Coronary artery (tissue), 2 donors: ENCODE measurements around the gene TSPAN17.

Experiments used
- DNase-seq: peaks from one replicate; pipeline ENCODE4 v3.0.0-alpha.2; 2017; ENCODE audit warnings: low spot score
- H3K27ac ChIP-seq, 2 donors: fragments of 200-600 bp; sonication (generic); one replicate each; pipeline ENCODE4 v1.5.1; 2016 to 2019
- H3K4me3 ChIP-seq: fragments of 200-600 bp; sonication (generic); 2 replicates; pipeline ENCODE4 v1.5.1; 2016; ENCODE audit warnings: mild to moderate bottlenecking, moderate library complexity
- TF ChIP-seq, protein P1 (sequence below): fragments of 200-600 bp; sonication (generic); IDR thresholded peaks from one replicate; pipeline ENCODE4 v1.5.1; 2019; ENCODE audit warnings: antibody characterized with exemption

Gene TSPAN17

GRCh38 chr5:176665517-176665916 lies 18.2 kb downstream of the TSPAN17 start:
- DNase-seq, result no peak
- TF ChIP-seq, protein P1, sequence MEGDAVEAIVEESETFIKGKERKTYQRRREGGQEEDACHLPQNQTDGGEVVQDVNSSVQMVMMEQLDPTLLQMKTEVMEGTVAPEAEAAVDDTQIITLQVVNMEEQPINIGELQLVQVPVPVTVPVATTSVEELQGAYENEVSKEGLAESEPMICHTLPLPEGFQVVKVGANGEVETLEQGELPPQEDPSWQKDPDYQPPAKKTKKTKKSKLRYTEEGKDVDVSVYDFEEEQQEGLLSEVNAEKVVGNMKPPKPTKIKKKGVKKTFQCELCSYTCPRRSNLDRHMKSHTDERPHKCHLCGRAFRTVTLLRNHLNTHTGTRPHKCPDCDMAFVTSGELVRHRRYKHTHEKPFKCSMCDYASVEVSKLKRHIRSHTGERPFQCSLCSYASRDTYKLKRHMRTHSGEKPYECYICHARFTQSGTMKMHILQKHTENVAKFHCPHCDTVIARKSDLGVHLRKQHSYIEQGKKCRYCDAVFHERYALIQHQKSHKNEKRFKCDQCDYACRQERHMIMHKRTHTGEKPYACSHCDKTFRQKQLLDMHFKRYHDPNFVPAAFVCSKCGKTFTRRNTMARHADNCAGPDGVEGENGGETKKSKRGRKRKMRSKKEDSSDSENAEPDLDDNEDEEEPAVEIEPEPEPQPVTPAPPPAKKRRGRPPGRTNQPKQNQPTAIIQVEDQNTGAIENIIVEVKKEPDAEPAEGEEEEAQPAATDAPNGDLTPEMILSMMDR, result no peak
- no peak overlapping the region for H3K27ac ChIP-seq
- no peak overlapping the region for H3K4me3 ChIP-seq

DNA sequence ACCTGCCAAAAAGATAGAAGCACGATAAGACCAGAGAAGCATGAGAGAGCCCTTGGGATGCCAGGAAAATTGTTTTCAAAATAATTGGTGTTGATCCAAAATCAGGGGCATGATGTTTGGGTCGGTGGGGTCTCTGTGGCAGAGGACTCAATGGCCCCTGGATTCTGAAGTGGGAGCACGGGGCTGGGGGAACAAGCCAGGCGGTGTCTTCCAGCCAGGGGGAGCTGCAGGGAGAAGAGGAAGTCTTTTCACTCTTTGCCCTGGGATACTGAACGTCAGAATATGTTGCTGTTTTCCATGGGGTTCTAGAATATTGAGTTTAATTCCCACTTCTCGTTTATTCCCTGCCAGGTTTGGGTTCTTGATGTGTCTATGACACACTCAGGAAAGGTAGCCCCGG lies 20.4 kb downstream of the TSPAN17 start:
- H3K4me3 ChIP-seq, result no peak overlapping the region
- TF ChIP-seq, protein P1, result no peak
- no peak for DNase-seq
- no peak overlapping the region for H3K27ac ChIP-seq

DNA sequence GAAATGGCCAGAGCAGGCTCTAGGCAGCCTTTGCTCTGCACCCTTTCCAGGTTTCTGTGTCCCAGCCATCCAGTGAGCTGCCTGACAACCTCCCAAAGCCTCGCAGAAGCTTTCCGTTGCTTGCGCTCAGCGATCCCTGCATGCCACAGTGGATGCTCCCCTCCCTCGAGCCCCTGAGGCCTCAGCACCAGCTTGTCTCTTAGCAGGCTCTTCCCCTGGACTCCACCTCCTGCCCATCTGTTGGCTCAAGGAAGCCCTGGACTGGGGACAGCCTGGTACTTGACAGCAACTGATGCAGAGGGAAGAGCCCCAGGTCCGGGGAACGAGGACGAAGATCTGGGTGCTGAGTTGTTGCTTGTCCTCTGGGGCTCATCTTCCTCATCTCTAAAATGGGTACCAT lies 23.2 kb downstream of the TSPAN17 start:
- no peak overlapping the region for H3K4me3 ChIP-seq
- H3K27ac ChIP-seq, result no peak overlapping the region
- TF ChIP-seq, protein P1, result no peak
- DNase-seq, result no peak

GRCh38 chr5:176671399-176671798 lies 24.1 kb downstream of the TSPAN17 start:
- no peak overlapping the region for H3K27ac ChIP-seq
- TF ChIP-seq, protein P1, result no peak
- H3K4me3 ChIP-seq, result no peak overlapping the region
- DNase-seq, result no peak

DNA sequence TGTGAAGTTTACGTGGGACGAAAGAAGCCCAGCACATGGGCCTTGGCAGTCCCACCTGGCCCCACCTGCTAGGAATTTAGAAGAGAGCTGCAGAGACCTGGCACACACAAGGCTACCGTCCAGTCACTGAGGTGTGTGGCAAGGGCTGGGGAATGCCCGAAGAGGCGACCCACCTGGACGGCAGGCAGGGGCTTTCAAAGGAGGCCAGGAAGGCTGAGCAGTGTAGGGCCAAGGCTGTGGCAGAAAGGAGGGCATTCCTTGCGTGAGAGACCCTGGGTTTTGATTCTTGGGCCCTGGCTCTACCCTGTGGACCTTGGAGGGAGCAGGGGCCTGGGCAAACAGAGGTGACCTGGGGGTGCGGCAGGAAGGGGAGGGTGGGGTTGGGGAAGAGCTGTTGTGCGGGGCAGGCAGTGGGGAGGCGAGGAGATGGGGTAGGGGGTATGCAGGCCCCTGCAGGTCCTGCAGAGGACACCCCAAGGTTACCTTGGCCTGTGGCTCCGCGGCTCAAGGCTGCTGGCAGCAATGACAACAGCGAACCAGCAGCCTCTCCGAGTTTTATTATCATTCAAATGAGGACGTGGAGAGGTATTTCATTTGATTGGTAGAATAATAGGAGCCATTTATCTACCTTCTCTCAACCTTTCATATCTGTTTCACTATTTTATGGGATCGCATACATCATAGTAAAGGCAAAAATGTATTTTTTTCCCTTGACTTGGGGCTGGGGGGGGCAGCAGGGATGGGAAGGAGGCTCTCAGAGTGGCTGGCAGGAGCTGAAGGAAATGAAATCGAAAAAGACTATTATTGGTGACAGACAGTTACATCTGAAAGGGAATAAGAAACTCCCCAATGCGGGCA lies 24.8 kb downstream of the TSPAN17 start:
- Histone ChIP-seq H3K27ac (no peak overlapping the region), H3K4me3 (no peak overlapping the region)
- DNase-seq, result no peak
- TF ChIP-seq, protein P1, result no peak

- DNase-seq, result no peak
- Histone ChIP-seq H3K4me3 (no peak overlapping the region), H3K27ac (no peak overlapping the region)
- TF ChIP-seq, protein P1, result no peak
Measured at GRCh38 chr5:176673651-176674583, 26.6 kb downstream of the TSPAN17 start.
